ENCODE measurements around the gene CAMTA1. TPM values are rescaled to one million over a fixed set of nuclear protein-coding genes. Genes with fewer than 3 reads are reported as not detected.

CAMTA1 gene
- total RNA-seq, 1 experiment from 2014 or later: 69.5 TPM

- ChIA-PET POLR2A (no interaction called here), RAD21 (ENCODE audit: low non-redundant PET in 1 of 2, low total read pairs in 2 of 2, uncharacterized antibody in 2 of 2, unreplicated experiment in 2 of 2) (no interaction called here), CTCF (no interaction called here)
- TF ChIP-seq JUND (IDR thresholded peaks at IDR 0.05): no peak
- TF ChIP-seq EZH2 (IDR thresholded peaks at IDR 0.05): no peak
- TF ChIP-seq EGR1 (IDR thresholded peaks at IDR 0.05; ENCODE audit: low read depth): no peak
- no peak for TF ChIP-seq POLR2AphosphoS5 (IDR thresholded peaks at IDR 0.05; ENCODE audit: low read depth, low read length)
- TF ChIP-seq ELF1 (IDR thresholded peaks at IDR 0.05; ENCODE audit: borderline replicate concordance, low read depth): no peak
- no peak for TF ChIP-seq ZBTB33 (IDR thresholded peaks at IDR 0.05; ENCODE audit: extremely low read depth, insufficient replicate concordance, low read length)
- no TSS peak for BruUV-seq (replicated peaks)
- H4K20me1 ChIP-seq (ENCODE audit: insufficient read depth): no peaks in the 10 kb centered on the region
- no peak overlapping the region for H3K9ac ChIP-seq (ENCODE audit: low read length)
- H3K27ac ChIP-seq (ENCODE audit: low read depth, low read length): no peak overlapping the region
- no peak overlapping the region for H2AFZ ChIP-seq (ENCODE audit: low read depth, low read length, poor library complexity, severe bottlenecking)
- no peak overlapping the region for H3K4me3 ChIP-seq (replicated peaks in 1 of 2; ENCODE audit: low read depth in 1 of 2, low read length in 2 of 2)
- H3K4me1 ChIP-seq (ENCODE audit: control insufficient read depth in 1 of 2, insufficient read depth in 2 of 2, low read length in 2 of 2): no peaks in the 10 kb centered on the region
- DNase-seq (ENCODE audit: low read depth, low spot score) (no peak), ATAC-seq (no peak)
- no peak overlapping the region for H3K4me2 ChIP-seq (ENCODE audit: low read length)
- H3K9me3 ChIP-seq (ENCODE audit: control insufficient read depth in 1 of 2, insufficient read depth in 1 of 2, low read depth in 1 of 2, low read length in 2 of 2): peaks cover 0 to 6% of the 10 kb centered on the region in 2 experiments; a peak in 1 of 4 replicates
- intact Hi-C loops (cut with micrococcal nuclease): loop anchor here (10.0 kb wide), 1 partner anchor 538 kb away; no protein-coding TSS in a partner anchor
- H3K9me2 ChIP-seq (ENCODE audit: insufficient read depth): no peaks in the 10 kb centered on the region
- H3K36me3 ChIP-seq (ENCODE audit: control insufficient read depth in 1 of 2, insufficient read depth in 2 of 2, low read length in 2 of 2): no peaks in the 10 kb centered on the region
- peaks cover 27% of the 10 kb centered on the region; the same call in 1 of the 2 replicates for H3K27me3 ChIP-seq (ENCODE audit: insufficient read depth, low read length)
- no peaks in the 10 kb centered on the region for H3K79me2 ChIP-seq (ENCODE audit: insufficient read depth, low read length)
Observed at GRCh38 chr1:7077136-7077535, 291.9 kb downstream of the CAMTA1 start.

GRCh38 chr1:7077970-7078369 lies 292.7 kb downstream of the CAMTA1 start:
- intact Hi-C loops (cut with micrococcal nuclease): loop anchor here (10.0 kb wide), 1 partner anchor 537 kb away; no protein-coding TSS in a partner anchor
- Histone ChIP-seq H3K4me1 (ENCODE audit: control insufficient read depth in 1 of 2, insufficient read depth in 2 of 2, low read length in 2 of 2) (no peaks in the 10 kb centered on the region), H3K27me3 (ENCODE audit: insufficient read depth, low read length) (peaks cover 21% of the 10 kb centered on the region; the same call in 1 of the 2 replicates), H3K4me3 (replicated peaks in 1 of 2; ENCODE audit: low read depth in 1 of 2, low read length in 2 of 2) (no peak overlapping the region), H3K4me2 (ENCODE audit: low read length) (no peak overlapping the region), H3K9me3 (ENCODE audit: control insufficient read depth in 1 of 2, insufficient read depth in 1 of 2, low read depth in 1 of 2, low read length in 2 of 2) (peaks cover 0 to 6% of the 10 kb centered on the region in 2 experiments; a peak in 1 of 4 replicates), H3K9ac (ENCODE audit: low read length) (no peak overlapping the region), H4K20me1 (ENCODE audit: insufficient read depth) (no peaks in the 10 kb centered on the region), H3K27ac (ENCODE audit: low read depth, low read length) (no peak overlapping the region), H3K79me2 (ENCODE audit: insufficient read depth, low read length) (no peaks in the 10 kb centered on the region), H3K9me2 (ENCODE audit: insufficient read depth) (no peaks in the 10 kb centered on the region), H2AFZ (ENCODE audit: low read depth, low read length, poor library complexity, severe bottlenecking) (no peak overlapping the region), H3K36me3 (ENCODE audit: control insufficient read depth in 1 of 2, insufficient read depth in 2 of 2, low read length in 2 of 2) (no peaks in the 10 kb centered on the region)
- CTCF ChIA-PET: no interaction called here
- POLR2A ChIA-PET: no interaction called here
- RAD21 ChIA-PET (ENCODE audit: low non-redundant PET in 1 of 2, low total read pairs in 2 of 2, uncharacterized antibody in 2 of 2, unreplicated experiment in 2 of 2): no interaction called here
- BruUV-seq (replicated peaks): no TSS peak
- TF ChIP-seq CBX3 (IDR thresholded peaks at IDR 0.05; ENCODE audit: low read depth) (no peak), ELF1 (IDR thresholded peaks at IDR 0.05; ENCODE audit: borderline replicate concordance, low read depth) (no peak)
- ATAC-seq (no peak), DNase-seq (ENCODE audit: low read depth, low spot score) (no peak)

Data from HCT116 (cell line).